ENCODE measurements around the gene AREG.

AREG gene

GRCh38 chr4:74480267-74480666 lies 35.3 kb downstream of the AREG start:
- Histone ChIP-seq H3K9me3 (replicated peaks; ENCODE audit: insufficient read depth, low read length) (no peaks in the 10 kb centered on the region), H3K27me3 (replicated peaks; ENCODE audit: insufficient read depth, low read length) (no peaks in the 10 kb centered on the region), H3F3A (ENCODE audit: insufficient read depth, low read length) (no peaks in the 10 kb centered on the region), H3K36me3 (replicated peaks; ENCODE audit: insufficient read depth, low read length) (no peaks in the 10 kb centered on the region), H3K4me3 (ENCODE audit: low read length) (no peak overlapping the region), H3K9me2 (replicated peaks; ENCODE audit: insufficient read depth, low read length) (no peaks in the 10 kb centered on the region), H3K4me2 (ENCODE audit: low read depth, low read length) (no peak overlapping the region), H3K4me1 (ENCODE audit: low read length) (no peaks in the 10 kb centered on the region), H3K9ac (ENCODE audit: low read length) (no peak overlapping the region), H3K79me2 (ENCODE audit: low read length) (no peaks in the 10 kb centered on the region), H2AFZ (ENCODE audit: low read length) (no peak overlapping the region), H4K20me1 (ENCODE audit: insufficient read depth, low read length) (no peaks in the 10 kb centered on the region), H3K27ac (ENCODE audit: low read length) (no peak overlapping the region)
- no peak for TF ChIP-seq EZH2 (optimal IDR thresholded peaks at IDR 0.05; ENCODE audit: low read depth, low read length)
- TF ChIP-seq EZH2phosphoT487 (IDR thresholded peaks at IDR 0.05; ENCODE audit: low read length): no peak
- no peak for TF ChIP-seq CTCF (IDR thresholded peaks at IDR 0.05; ENCODE audit: low read length)
- DNase-seq: no peak

GRCh38 chr4:74481891-74482609 lies 37.1 kb downstream of the AREG start:
- H4K20me1 ChIP-seq (ENCODE audit: insufficient read depth, low read length): no peaks in the 10 kb centered on the region
- no peaks in the 10 kb centered on the region for H3K9me3 ChIP-seq (replicated peaks; ENCODE audit: insufficient read depth, low read length)
- TF ChIP-seq CTCF (IDR thresholded peaks at IDR 0.05; ENCODE audit: low read length) (no peak), EZH2phosphoT487 (IDR thresholded peaks at IDR 0.05; ENCODE audit: low read length) (no peak), EZH2 (optimal IDR thresholded peaks at IDR 0.05; ENCODE audit: low read depth, low read length) (no peak)
- no peak for DNase-seq
- no peak overlapping the region for H3K4me2 ChIP-seq (ENCODE audit: low read depth, low read length)
- H3K27me3 ChIP-seq (replicated peaks; ENCODE audit: insufficient read depth, low read length): no peaks in the 10 kb centered on the region
- no peaks in the 10 kb centered on the region for H3K79me2 ChIP-seq (ENCODE audit: low read length)
- H3K9me2 ChIP-seq (replicated peaks; ENCODE audit: insufficient read depth, low read length): no peaks in the 10 kb centered on the region
- no peak overlapping the region for H3K27ac ChIP-seq (ENCODE audit: low read length)
- no peaks in the 10 kb centered on the region for H3K36me3 ChIP-seq (replicated peaks; ENCODE audit: insufficient read depth, low read length)
- H3K4me3 ChIP-seq (ENCODE audit: low read length): no peak overlapping the region
- no peak overlapping the region for H3K9ac ChIP-seq (ENCODE audit: low read length)
- H3K4me1 ChIP-seq (ENCODE audit: low read length): no peaks in the 10 kb centered on the region
- H3F3A ChIP-seq (ENCODE audit: insufficient read depth, low read length): no peaks in the 10 kb centered on the region
- H2AFZ ChIP-seq (ENCODE audit: low read length): no peak overlapping the region

GRCh38 chr4:74483226-74483911 lies 38.4 kb downstream of the AREG start:
- Histone ChIP-seq H3K79me2 (ENCODE audit: low read length) (no peaks in the 10 kb centered on the region), H3K4me3 (ENCODE audit: low read length) (no peak overlapping the region), H4K20me1 (ENCODE audit: insufficient read depth, low read length) (no peaks in the 10 kb centered on the region), H3K9me3 (replicated peaks; ENCODE audit: insufficient read depth, low read length) (no peaks in the 10 kb centered on the region), H3K9ac (ENCODE audit: low read length) (no peak overlapping the region), H2AFZ (ENCODE audit: low read length) (no peak overlapping the region), H3K4me2 (ENCODE audit: low read depth, low read length) (no peak overlapping the region), H3K27me3 (replicated peaks; ENCODE audit: insufficient read depth, low read length) (no peaks in the 10 kb centered on the region), H3K9me2 (replicated peaks; ENCODE audit: insufficient read depth, low read length) (no peaks in the 10 kb centered on the region), H3K36me3 (replicated peaks; ENCODE audit: insufficient read depth, low read length) (no peaks in the 10 kb centered on the region), H3F3A (ENCODE audit: insufficient read depth, low read length) (no peaks in the 10 kb centered on the region), H3K4me1 (ENCODE audit: low read length) (no peaks in the 10 kb centered on the region), H3K27ac (ENCODE audit: low read length) (no peak overlapping the region)
- DNase-seq: no peak
- TF ChIP-seq CTCF (IDR thresholded peaks at IDR 0.05; ENCODE audit: low read length) (no peak), EZH2phosphoT487 (IDR thresholded peaks at IDR 0.05; ENCODE audit: low read length) (no peak), EZH2 (optimal IDR thresholded peaks at IDR 0.05; ENCODE audit: low read depth, low read length) (no peak)
